ENCODE data around the gene LIMS2. TPM values are rescaled to one million over a fixed set of nuclear protein-coding genes. Genes with fewer than 3 reads are reported as not detected.

Gene LIMS2
- total RNA-seq, 1 experiment from 2014 or later, result 8.9 TPM

GRCh38 chr2:127645395-127646291 lies 29.7 kb downstream of the LIMS2 start, which contains the start of gene GPR17:
GPR17 (plus strand) TSS chr2:127646153; CDS start chr2:127650736, 4,583 bp downstream.
- in situ Hi-C loops (cut with HindIII; ENCODE audit: low pct_unique_long_range_greater_than_20kb, low sequenced_read_pairs), result no loop called here
- intact Hi-C loops (cut with micrococcal nuclease; ENCODE audit: unreplicated experiment), result no loop called here
- ChIA-PET CTCF (no interaction called here), POLR2A (no interaction called here)
- DNase-seq (ENCODE audit: low read depth, low spot score) (no peak), ATAC-seq (no peak)
- Histone ChIP-seq H3K27ac (ENCODE audit: low read length) (no peak within 1 kb of the TSS), H3K27me3 (ENCODE audit: control insufficient read depth, insufficient read depth, low read length) (no peaks in the 10 kb centered on the region), H3K36me3 (ENCODE audit: control insufficient read depth, insufficient read depth, low read length) (no peaks in the 10 kb centered on the region), H3K9me3 (ENCODE audit: control insufficient read depth, insufficient read depth, low read depth, low read length) (no peaks in the 10 kb centered on the region), H3K4me3 (ENCODE audit: low read depth in 2 of 2, low read length in 2 of 2) (no peak within 1 kb of the TSS), H3K4me1 (ENCODE audit: control insufficient read depth, insufficient read depth, low read length) (peaks cover 6% of the 10 kb centered on the region; the same call in 1 of the 2 replicates)
- no TSS peak for BruUV-seq (replicated peaks)
- TF ChIP-seq REST (IDR thresholded peaks at IDR 0.05; ENCODE audit: insufficient read depth in 1 of 2, low read depth in 2 of 2, low read length in 1 of 2), result no peak
- no peak for TF ChIP-seq CTCF (IDR thresholded peaks at IDR 0.05)
- TF ChIP-seq TCF7L2 (IDR thresholded peaks at IDR 0.05; ENCODE audit: low read depth, low read length), result no peak
- no peak for TF ChIP-seq POLR2AphosphoS5 (IDR thresholded peaks at IDR 0.05; ENCODE audit: low read depth, low read length)
- TF ChIP-seq SIN3A (IDR thresholded peaks at IDR 0.05; ENCODE audit: borderline replicate concordance, insufficient read depth, low read depth, low read length), result no peak

- ChIA-PET POLR2A (no interaction called here), CTCF (no interaction called here)
- TF ChIP-seq REST (IDR thresholded peaks at IDR 0.05; ENCODE audit: insufficient read depth in 1 of 2, low read depth in 2 of 2, low read length in 1 of 2), result no peak
- TF ChIP-seq SIN3A (IDR thresholded peaks at IDR 0.05; ENCODE audit: borderline replicate concordance, insufficient read depth, low read depth, low read length), result no peak
- TF ChIP-seq TCF7L2 (IDR thresholded peaks at IDR 0.05; ENCODE audit: low read depth, low read length), result no peak
- TF ChIP-seq CTCF (IDR thresholded peaks at IDR 0.05), result no peak
- TF ChIP-seq POLR2AphosphoS5 (IDR thresholded peaks at IDR 0.05; ENCODE audit: low read depth, low read length), result no peak
- no TSS peak for BruUV-seq (replicated peaks)
- Histone ChIP-seq H3K36me3 (ENCODE audit: control insufficient read depth, insufficient read depth, low read length) (no peaks in the 10 kb centered on the region), H3K27me3 (ENCODE audit: control insufficient read depth, insufficient read depth, low read length) (no peaks in the 10 kb centered on the region), H3K9me3 (ENCODE audit: control insufficient read depth, insufficient read depth, low read depth, low read length) (no peaks in the 10 kb centered on the region), H3K4me1 (ENCODE audit: control insufficient read depth, insufficient read depth, low read length) (peaks cover 6% of the 10 kb centered on the region; the same call in 1 of the 2 replicates), H3K4me3 (ENCODE audit: low read depth in 2 of 2, low read length in 2 of 2) (no peak overlapping the region), H3K27ac (ENCODE audit: low read length) (no peak overlapping the region)
- intact Hi-C loops (cut with micrococcal nuclease; ENCODE audit: unreplicated experiment), result no loop called here
- DNase-seq (ENCODE audit: low read depth, low spot score) (no peak), ATAC-seq (no peak)
- in situ Hi-C loops (cut with HindIII; ENCODE audit: low pct_unique_long_range_greater_than_20kb, low sequenced_read_pairs), result no loop called here
Observed at GRCh38 chr2:127645026-127645394, 30.3 kb downstream of the LIMS2 start.

Data from Panc1 (cell line).